SK-N-SH (cell line): ENCODE measurements around the gene DDX24. TPM values are rescaled to one million over a fixed set of nuclear protein-coding genes. Genes with fewer than 3 reads are reported as not detected.

ENCODE experiments used
- CTCF ChIA-PET: fragments of 300-600, 350-600 bp; formaldehyde crosslinking; extraction: SDS; loops from one replicate; lab custom pipeline; 2021; lab: Yijun Ruan, JAX
- POLR2A ChIA-PET: fragments of 350-600 bp; sonication (Branson Sonifier 250); formaldehyde crosslinking; extraction: SDS; loops from one replicate; lab custom pipeline; 2020; ENCODE audit warnings: antibody characterized with exemption, inconsistent platforms; lab: Yijun Ruan, JAX
- DNase-seq: peaks from one replicate; pipeline ENCODE4 v3.0.0; 2012
- H2AFZ ChIP-seq: fragments of 200-600 bp; sonication (generic); 2 replicates; pipeline ENCODE4 v1.8.1; 2016; ENCODE audit warnings: antibody characterized with exemption, mild to moderate bottlenecking, low read depth
- H3F3A ChIP-seq: fragments of 200-600 bp; sonication (generic); replicated peaks from 2 replicates; pipeline ENCODE3; 2016; ENCODE audit warnings: antibody characterized with exemption, mild to moderate bottlenecking; ENCODE audit not compliant: insufficient read depth
- H3K27ac ChIP-seq, 2 experiments: fragments of 200-500 bp in 1 of 2; fragments of 200-600 bp in 1 of 2; sonication (Bioruptor generic) in 1 of 2; sonication (generic), shearing (Covaris generic) in 1 of 2; 2 replicates each; pipeline versions ENCODE4 v1.5.1 to v1.6.1; 2014 to 2016; ENCODE audit warnings: low read depth in 2 of 2, inconsistent platforms in 1 of 2, low read length in 1 of 2, mild to moderate bottlenecking in 1 of 2, mixed read lengths in 1 of 2
- H3K27me3 ChIP-seq: fragments of 200-600 bp; sonication (generic), shearing (Covaris generic); 2 replicates; pipeline ENCODE4 v1.6.1; 2016; ENCODE audit warnings: mixed run types; ENCODE audit not compliant: insufficient read depth
- H3K36me3 ChIP-seq, 2 experiments: fragments of 200-500 bp in 1 of 2; fragments of 200-600 bp in 1 of 2; sonication (Bioruptor generic) in 1 of 2; sonication (generic) in 1 of 2; replicated peaks in 1 of 2; 2 replicates each; pipeline versions ENCODE3 to v1.5.1; 2014 to 2016; ENCODE audit warnings: low read length in 1 of 2, mild to moderate bottlenecking in 1 of 2; ENCODE audit not compliant: insufficient read depth in 2 of 2, control insufficient read depth in 1 of 2
- H3K4me1 ChIP-seq, 2 experiments: fragments of 200-500 bp in 1 of 2; fragments of 200-600 bp in 1 of 2; sonication (Bioruptor generic) in 1 of 2; sonication (generic), shearing (Covaris generic) in 1 of 2; 2 replicates each; pipeline versions ENCODE4 v1.5.1 to v1.6.1; 2014 to 2016; ENCODE audit warnings: low read depth in 1 of 2, low read length in 1 of 2, mixed run types in 1 of 2; ENCODE audit not compliant: insufficient read depth in 2 of 2, control insufficient read depth in 1 of 2
- H3K4me2 ChIP-seq: fragments of 200-600 bp; sonication (generic), shearing (Covaris generic); 2 replicates; pipeline ENCODE4 v1.6.1; 2017; ENCODE audit warnings: mixed run types
- H3K4me3 ChIP-seq, 2 experiments: fragments of 200-500 bp in 1 of 2; fragments of 200-600 bp in 1 of 2; sonication (Bioruptor generic) in 1 of 2; sonication (generic), shearing (Covaris generic) in 1 of 2; 2 replicates each; pipeline versions ENCODE4 v1.5.1 to v1.8.1; 2014 to 2016; ENCODE audit warnings: low read depth in 2 of 2, inconsistent platforms in 1 of 2, low read length in 1 of 2, mild to moderate bottlenecking in 1 of 2, mixed read lengths in 1 of 2, moderate library complexity in 1 of 2
- H3K79me2 ChIP-seq: fragments of 200-600 bp; sonication (generic); 2 replicates; pipeline ENCODE4 v1.8.1; 2017; ENCODE audit warnings: mild to moderate bottlenecking; ENCODE audit not compliant: insufficient read depth
- H3K9ac ChIP-seq: fragments of 200-600 bp; sonication (generic); 2 replicates; pipeline ENCODE4 v1.6.1; 2017; ENCODE audit warnings: mixed run types
- H3K9me2 ChIP-seq: fragments of 200-600 bp; sonication (generic); 2 replicates; pipeline ENCODE4 v1.6.1; 2017; ENCODE audit warnings: mixed run types
- H3K9me3 ChIP-seq: fragments of 200-600 bp; sonication (generic); 2 replicates; pipeline ENCODE4 v1.6.1; 2017; ENCODE audit warnings: mixed run types, mild to moderate bottlenecking, moderate library complexity
- H4K20me1 ChIP-seq: fragments of 200-600 bp; sonication (generic); 2 replicates; pipeline ENCODE4 v1.6.1; 2017; ENCODE audit warnings: mild to moderate bottlenecking, mixed run types; ENCODE audit not compliant: insufficient read depth
- GABPA ChIP-seq: IDR thresholded peaks from 2 replicates; pipeline ENCODE4 v1.4.0; 2012; ENCODE audit warnings: low read depth, mild to moderate bottlenecking
- GATA2 ChIP-seq: sonication (generic); formaldehyde crosslinking; IDR thresholded peaks from 2 replicates; pipeline ENCODE4 v1.5.0; 2020; ENCODE audit warnings: mild to moderate bottlenecking, missing genetic modification reagents
- JUND ChIP-seq: IDR thresholded peaks from 2 replicates; pipeline ENCODE4 v1.4.0; 2012
- NRF1 ChIP-seq: IDR thresholded peaks from 2 replicates; pipeline ENCODE4 v1.6.1; 2012; ENCODE audit warnings: low read depth, mild to moderate bottlenecking, low read length
- RCOR1 ChIP-seq: fragments of 150-350 bp; IDR thresholded peaks from 2 replicates; pipeline ENCODE4 v1.6.1; 2017; ENCODE audit warnings: antibody characterized with exemption, low read length
- RFX5 ChIP-seq: IDR thresholded peaks from 2 replicates; pipeline ENCODE4 v1.6.1; 2012; ENCODE audit warnings: mild to moderate bottlenecking, improper control_type of control experiment, low read length
- SIN3A ChIP-seq: IDR thresholded peaks from 2 replicates; pipeline ENCODE4 v1.6.1; 2012; ENCODE audit warnings: low read depth, mild to moderate bottlenecking, low read length, moderate library complexity, borderline replicate concordance
- SMC3 ChIP-seq: IDR thresholded peaks from 2 replicates; pipeline ENCODE4 v1.6.1; 2012; ENCODE audit warnings: low read depth, low read length, improper control_type of control experiment
- TCF12 ChIP-seq: IDR thresholded peaks from 2 replicates; pipeline ENCODE4 v1.4.0; 2012
- YY1 ChIP-seq: IDR thresholded peaks from 2 replicates; pipeline ENCODE4 v1.4.0; 2012; ENCODE audit warnings: low read depth, mild to moderate bottlenecking
- WGBS: methylation state at CpG from one replicate; pipeline ENCODE4 v1.1.6; 2017; ENCODE audit warnings: low lambda C conversion rate; 5-methylcytosine and 5-hydroxymethylcytosine counted together
- polyA plus RNA-seq, 3 experiments: library from polyadenylated mRNA; depleted of rRNA; stranded (reverse); fragments of >200 nt; gene quantifications; 2 replicates each; pipeline ENCODE4 v1.2.3, GENCODE V29; 2012
- TF ChIP-seq, protein P1 (sequence below): IDR thresholded peaks from 2 replicates; pipeline ENCODE4 v1.4.0; 2012; ENCODE audit warnings: low read depth, borderline replicate concordance
- TF ChIP-seq, protein P2 (sequence below): fragments of 150-350 bp; IDR thresholded peaks from 2 replicates; pipeline ENCODE4 v1.6.1; 2016; ENCODE audit warnings: mild to moderate bottlenecking, low read depth, low read length
- TF ChIP-seq, protein P3 (sequence below): fragments of 200-600 bp; sonication (generic); IDR thresholded peaks from 2 replicates; pipeline ENCODE4 v1.6.1; 2017; ENCODE audit warnings: antibody characterized with exemption, mild to moderate bottlenecking, moderate library complexity

The DDX24 gene
- polyA plus RNA-seq, 1 of the 3 experiments (the other 2 are of a cell fraction): 108 TPM

DNA sequence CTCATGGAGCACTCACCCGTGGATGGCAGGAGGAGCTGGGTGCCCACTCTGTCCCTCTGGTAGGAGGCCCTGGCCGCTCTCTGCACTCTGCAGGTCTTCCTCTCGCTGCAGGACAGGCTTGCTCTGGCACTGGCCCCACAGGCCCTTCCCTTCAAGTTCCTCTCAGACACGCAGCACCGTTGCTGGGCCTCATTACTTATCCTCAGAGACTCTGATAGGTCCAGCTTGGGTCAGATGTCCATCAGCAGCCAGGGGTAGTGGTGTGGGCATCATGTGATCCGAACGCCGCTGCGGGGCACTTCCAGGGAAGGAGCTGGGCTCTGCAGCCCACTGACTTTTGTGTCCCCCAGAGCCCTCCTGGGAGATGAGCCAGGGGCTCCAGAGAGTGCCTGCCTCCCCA, 43.0 kb downstream of the DDX24 start:
- DNase-seq: no peak
- Histone ChIP-seq H3K79me2 (no peaks in the 10 kb centered on the region), H3K27me3 (no peaks in the 10 kb centered on the region), H3K4me3 (no peak overlapping the region), H3K4me1 (peaks cover 0 to 13% of the 10 kb centered on the region in 2 experiments; a peak in 1 of 4 replicates), H3K9me2 (no peaks in the 10 kb centered on the region), H3K9ac (no peak overlapping the region), H2AFZ (no peak overlapping the region), H4K20me1 (no peaks in the 10 kb centered on the region), H3K9me3 (no peaks in the 10 kb centered on the region), H3K27ac (no peak overlapping the region), H3K36me3 (no peaks in the 10 kb centered on the region), H3K4me2 (no peak overlapping the region), H3F3A (no peaks in the 10 kb centered on the region)
- ChIA-PET POLR2A (interaction anchor here (0.8 kb wide), 1 partner anchor 11 kb away, joined by 3 read pairs; no protein-coding TSS in a partner anchor), CTCF (interaction anchor here (1.1 to 10.8 kb wide), 9 partner anchors 10 to 101 kb away, joined by 3 to 132 read pairs (median 11); partner anchors contain the start of gene IFI27L2)
- TF ChIP-seq, protein P1, sequence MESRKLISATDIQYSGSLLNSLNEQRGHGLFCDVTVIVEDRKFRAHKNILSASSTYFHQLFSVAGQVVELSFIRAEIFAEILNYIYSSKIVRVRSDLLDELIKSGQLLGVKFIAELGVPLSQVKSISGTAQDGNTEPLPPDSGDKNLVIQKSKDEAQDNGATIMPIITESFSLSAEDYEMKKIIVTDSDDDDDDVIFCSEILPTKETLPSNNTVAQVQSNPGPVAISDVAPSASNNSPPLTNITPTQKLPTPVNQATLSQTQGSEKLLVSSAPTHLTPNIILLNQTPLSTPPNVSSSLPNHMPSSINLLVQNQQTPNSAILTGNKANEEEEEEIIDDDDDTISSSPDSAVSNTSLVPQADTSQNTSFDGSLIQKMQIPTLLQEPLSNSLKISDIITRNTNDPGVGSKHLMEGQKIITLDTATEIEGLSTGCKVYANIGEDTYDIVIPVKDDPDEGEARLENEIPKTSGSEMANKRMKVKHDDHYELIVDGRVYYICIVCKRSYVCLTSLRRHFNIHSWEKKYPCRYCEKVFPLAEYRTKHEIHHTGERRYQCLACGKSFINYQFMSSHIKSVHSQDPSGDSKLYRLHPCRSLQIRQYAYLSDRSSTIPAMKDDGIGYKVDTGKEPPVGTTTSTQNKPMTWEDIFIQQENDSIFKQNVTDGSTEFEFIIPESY: no peak
- no peak for TF ChIP-seq SMC3
- no peak for TF ChIP-seq GATA2 (CRISPR knock-in tag)
- no peak for TF ChIP-seq RCOR1
- TF ChIP-seq RFX5: no peak
- TF ChIP-seq, protein P2, sequence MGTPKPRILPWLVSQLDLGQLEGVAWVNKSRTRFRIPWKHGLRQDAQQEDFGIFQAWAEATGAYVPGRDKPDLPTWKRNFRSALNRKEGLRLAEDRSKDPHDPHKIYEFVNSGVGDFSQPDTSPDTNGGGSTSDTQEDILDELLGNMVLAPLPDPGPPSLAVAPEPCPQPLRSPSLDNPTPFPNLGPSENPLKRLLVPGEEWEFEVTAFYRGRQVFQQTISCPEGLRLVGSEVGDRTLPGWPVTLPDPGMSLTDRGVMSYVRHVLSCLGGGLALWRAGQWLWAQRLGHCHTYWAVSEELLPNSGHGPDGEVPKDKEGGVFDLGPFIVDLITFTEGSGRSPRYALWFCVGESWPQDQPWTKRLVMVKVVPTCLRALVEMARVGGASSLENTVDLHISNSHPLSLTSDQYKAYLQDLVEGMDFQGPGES: no peak
- TF ChIP-seq, protein P3, sequence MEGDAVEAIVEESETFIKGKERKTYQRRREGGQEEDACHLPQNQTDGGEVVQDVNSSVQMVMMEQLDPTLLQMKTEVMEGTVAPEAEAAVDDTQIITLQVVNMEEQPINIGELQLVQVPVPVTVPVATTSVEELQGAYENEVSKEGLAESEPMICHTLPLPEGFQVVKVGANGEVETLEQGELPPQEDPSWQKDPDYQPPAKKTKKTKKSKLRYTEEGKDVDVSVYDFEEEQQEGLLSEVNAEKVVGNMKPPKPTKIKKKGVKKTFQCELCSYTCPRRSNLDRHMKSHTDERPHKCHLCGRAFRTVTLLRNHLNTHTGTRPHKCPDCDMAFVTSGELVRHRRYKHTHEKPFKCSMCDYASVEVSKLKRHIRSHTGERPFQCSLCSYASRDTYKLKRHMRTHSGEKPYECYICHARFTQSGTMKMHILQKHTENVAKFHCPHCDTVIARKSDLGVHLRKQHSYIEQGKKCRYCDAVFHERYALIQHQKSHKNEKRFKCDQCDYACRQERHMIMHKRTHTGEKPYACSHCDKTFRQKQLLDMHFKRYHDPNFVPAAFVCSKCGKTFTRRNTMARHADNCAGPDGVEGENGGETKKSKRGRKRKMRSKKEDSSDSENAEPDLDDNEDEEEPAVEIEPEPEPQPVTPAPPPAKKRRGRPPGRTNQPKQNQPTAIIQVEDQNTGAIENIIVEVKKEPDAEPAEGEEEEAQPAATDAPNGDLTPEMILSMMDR: no peak
- no peak for TF ChIP-seq TCF12
- no peak for TF ChIP-seq YY1
- TF ChIP-seq JUND: no peak
- no peak for TF ChIP-seq SIN3A
- TF ChIP-seq NRF1: no peak
- no peak for TF ChIP-seq GABPA
- WGBS: 87% methylated on average over 6 of the region's 9 CpGs
